Activated CD8-positive, alpha-beta T cell treated with anti-CD3 and anti-CD28 coated beads for 36 hours (primary cell): Measurements from ENCODE around the gene NDUFV1. TPM values are rescaled to one million over a fixed set of nuclear protein-coding genes. Genes with fewer than 3 reads are reported as not detected.
A peak's percentile ranks its signal among the peaks of the same experiment; 100 is the strongest.

ENCODE experiments used
- ATAC-seq: fragments of 200-7000 bp; cut with Tn5 transposase; one replicate; pipeline ENCODE4 v1.10.0; 2021; ENCODE audit warnings: mild to moderate bottlenecking, moderate library complexity
- CTCF ChIA-PET: fragments of 350-600 bp; sonication (Branson Sonifier 250); formaldehyde crosslinking; loops from one replicate; lab custom pipeline; 2021; ENCODE audit warnings: antibody characterized with exemption; lab: Charles Lee
- POLR2A ChIA-PET: fragments of 350-600 bp; sonication (Branson Sonifier 250); formaldehyde crosslinking; loops from one replicate; lab custom pipeline; 2021; ENCODE audit warnings: antibody characterized with exemption; lab: Charles Lee
- DNase-seq: peaks from one replicate; pipeline ENCODE4 v3.0.0-alpha.2; 2020
- H3K27ac Mint-ChIP-seq: one replicate; pipeline ENCODE4 v1.8.0; 2021; ENCODE audit warnings: mild to moderate bottlenecking, mixed read lengths
- H3K27me3 Mint-ChIP-seq: one replicate; pipeline ENCODE4 v1.8.0; 2021; ENCODE audit warnings: mixed read lengths
- H3K36me3 Mint-ChIP-seq: one replicate; pipeline ENCODE4 v1.8.0; 2021; ENCODE audit warnings: low read depth, mixed read lengths
- H3K4me1 Mint-ChIP-seq: one replicate; pipeline ENCODE4 v1.8.0; 2021; ENCODE audit warnings: low read depth, mixed read lengths
- H3K4me3 Mint-ChIP-seq: one replicate; pipeline ENCODE4 v1.8.0; 2021; ENCODE audit warnings: mild to moderate bottlenecking, moderate library complexity, mixed read lengths
- H3K9me3 Mint-ChIP-seq: one replicate; pipeline ENCODE4 v1.8.0; 2021; ENCODE audit warnings: mixed read lengths
- CTCF ChIP-seq: fragments of 200-600 bp; IDR thresholded peaks from one replicate; pipeline ENCODE4 v1.8.0; 2022; ENCODE audit warnings: antibody characterized with exemption, mild to moderate bottlenecking
- intact Hi-C: fragments of 100-400 bp; cut with micrococcal nuclease; formaldehyde crosslinking; loops from one replicate; pipeline ENCODE4 v1.10.0; 2022
- total RNA-seq, 2 experiments: library from RNA; stranded (reverse); gene quantifications; one replicate each; pipeline ENCODE4 v1.2.3, GENCODE V29; 2021

NDUFV1 gene
- total RNA-seq, 2 experiments from 2014 or later = 315 to 317 TPM

GRCh38 chr11:67582011-67582410 is 24.7 kb upstream of the NDUFV1 start:
- POLR2A ChIA-PET = interaction anchor here (0.5 to 2.5 kb wide), 6 partner anchors 9 to 879 kb away, joined by 3 to 8 read pairs (median 3); partner anchors contain the start of gene PPP6R3

GRCh38 chr11:67583247-67584204 is 23.2 kb upstream of the NDUFV1 start, which contains the start of gene GSTP1:
Gene GSTP1, plus strand, starts transcription at chr11:67583812. Its CDS starts 32 bp downstream, at chr11:67583844.
- DNase-seq (peak; percentile 89), ATAC-seq (peak; percentile 91)
- CTCF ChIA-PET = interaction anchor here (0.7 to 3.6 kb wide), 12 partner anchors 9 to 266 kb away, joined by 3 to 18 read pairs (median 4); partner anchors contain the start of gene NUDT8
- Mint-ChIP-seq H3K27ac (peak within 1 kb of the TSS; percentile 89), H3K9me3 (peaks cover 8% of the 10 kb centered on the region), H3K4me3 (peak within 1 kb of the TSS; percentile 86), H3K36me3 (peaks cover 41% of the 10 kb centered on the region), H3K4me1 (peaks cover 42% of the 10 kb centered on the region), H3K27me3 (peaks cover 7% of the 10 kb centered on the region)
- intact Hi-C loops = no loop called here
- POLR2A ChIA-PET = interaction anchor here (0.6 to 2.5 kb wide), 8 partner anchors 12 to 165 kb away, joined by 3 to 8 read pairs (median 4); partner anchors contain the start of gene NUDT8
- TF ChIP-seq CTCF = peak; percentile 71

More at GRCh38 chr11:67582011-67582410, 24.7 kb upstream of the NDUFV1 start:
- no peak for DNase-seq
- Mint-ChIP-seq H3K9me3 (peaks cover 5% of the 10 kb centered on the region), H3K27me3 (peaks cover 7% of the 10 kb centered on the region), H3K4me1 (peaks cover 42% of the 10 kb centered on the region), H3K27ac (no peak overlapping the region), H3K36me3 (peaks cover 29% of the 10 kb centered on the region), H3K4me3 (peak overlapping the region; percentile 86)
- CTCF ChIA-PET = interaction anchor here (1.9 to 3.6 kb wide), 4 partner anchors 9 to 78 kb away, joined by 5 to 18 read pairs (median 8); no protein-coding TSS in a partner anchor
- no peak for ATAC-seq
- no peak for TF ChIP-seq CTCF
- intact Hi-C loops = no loop called here

- ATAC-seq (peak; percentile 6), DNase-seq (peak; percentile 41)
- Mint-ChIP-seq H3K9me3 (peaks cover 8% of the 10 kb centered on the region), H3K27ac (peak overlapping the region; percentile 84), H3K36me3 (peaks cover 44% of the 10 kb centered on the region), H3K4me3 (peak overlapping the region; percentile 86), H3K4me1 (peaks cover 39% of the 10 kb centered on the region), H3K27me3 (peaks cover 7% of the 10 kb centered on the region)
- no peak for TF ChIP-seq CTCF
- intact Hi-C loops = no loop called here
- POLR2A ChIA-PET = interaction anchor here (0.5 to 2.5 kb wide), 7 partner anchors 11 to 405 kb away, joined by 3 to 8 read pairs (median 4); partner anchors contain the start of gene NUDT8
- CTCF ChIA-PET = interaction anchor here (0.7 to 3.6 kb wide), 6 partner anchors 11 to 267 kb away, joined by 3 to 18 read pairs (median 4); no protein-coding TSS in a partner anchor
Observed at GRCh38 chr11:67584205-67584880, 22.4 kb upstream of the NDUFV1 start.

- peaks cover 8% of the 10 kb centered on the region for H3K9me3 Mint-ChIP-seq
- H3K36me3 Mint-ChIP-seq = peaks cover 44% of the 10 kb centered on the region
- ChIA-PET CTCF (interaction anchor here (1.3 to 3.6 kb wide), 2 partner anchors 12 to 29 kb away, joined by 4 to 18 read pairs; no protein-coding TSS in a partner anchor), POLR2A (interaction anchor here (0.5 to 1.8 kb wide), 5 partner anchors 11 to 404 kb away, joined by 3 to 5 read pairs (median 3); no protein-coding TSS in a partner anchor)
- intact Hi-C loops = no loop called here
- peak overlapping the region; percentile 84 for H3K27ac Mint-ChIP-seq
- ATAC-seq (no peak), DNase-seq (no peak)
- H3K4me3 Mint-ChIP-seq = peak overlapping the region; percentile 86
- peaks cover 31% of the 10 kb centered on the region for H3K4me1 Mint-ChIP-seq
- no peak for TF ChIP-seq CTCF
- peaks cover 4% of the 10 kb centered on the region for H3K27me3 Mint-ChIP-seq
Observed at GRCh38 chr11:67584881-67585873, 21.6 kb upstream of the NDUFV1 start.
